Astrocyte (in vitro differentiated cells and primary cell): ENCODE results near the gene FBXO5. TPM values are rescaled to one million over a fixed set of nuclear protein-coding genes. Genes with fewer than 3 reads are reported as not detected.
A peak's percentile ranks its signal among the peaks of the same experiment; 100 is the strongest.

ENCODE experiments used
- DNase-seq: peaks from one replicate; pipeline ENCODE4 v3.0.0-alpha.2; 2010; ENCODE audit warnings: low read depth
- FAIRE-seq: peaks from 2 replicates; lab custom pipeline; 2011; peaks lifted over from hg19 to GRCh38; lab: Jason Lieb, UNC
- H2AFZ ChIP-seq: 2 replicates; pipeline ENCODE4 v1.6.0; 2012; ENCODE audit warnings: low read depth, low read length, inconsistent platforms
- H3K27ac ChIP-seq: 2 replicates; pipeline ENCODE4 v1.5.1; 2011; ENCODE audit warnings: low read depth, low read length, inconsistent platforms
- H3K27me3 ChIP-seq: 2 replicates; pipeline ENCODE4 v1.6.0; 2011; ENCODE audit warnings: low read length, inconsistent platforms; ENCODE audit not compliant: insufficient read depth
- H3K36me3 ChIP-seq: 2 replicates; pipeline ENCODE4 v1.5.1; 2011; ENCODE audit warnings: low read length, inconsistent platforms; ENCODE audit not compliant: insufficient read depth
- H3K4me1 ChIP-seq: 2 replicates; pipeline ENCODE4 v1.5.1; 2011; ENCODE audit warnings: low read length, inconsistent platforms; ENCODE audit not compliant: insufficient read depth
- H3K4me2 ChIP-seq: 2 replicates; pipeline ENCODE4 v1.6.0; 2012; ENCODE audit warnings: low read length, inconsistent platforms
- H3K4me3 ChIP-seq: 2 replicates; pipeline ENCODE4 v1.5.1; 2011; ENCODE audit warnings: low read depth, mild to moderate bottlenecking, low read length, inconsistent platforms; ENCODE audit not compliant: insufficient read depth
- H3K79me2 ChIP-seq: 2 replicates; pipeline ENCODE4 v1.6.0; 2012; ENCODE audit warnings: mild to moderate bottlenecking, low read length, inconsistent platforms; ENCODE audit not compliant: insufficient read depth
- H3K9ac ChIP-seq: 2 replicates; pipeline ENCODE4 v1.6.0; 2012; ENCODE audit warnings: mild to moderate bottlenecking, low read length, inconsistent platforms
- H3K9me3 ChIP-seq: 2 replicates; pipeline ENCODE4 v1.5.1; 2012; ENCODE audit warnings: low read depth, mild to moderate bottlenecking, low read length, inconsistent platforms; ENCODE audit not compliant: insufficient read depth
- H4K20me1 ChIP-seq: 2 replicates; pipeline ENCODE4 v1.6.0; 2012; ENCODE audit warnings: low read length, inconsistent platforms; ENCODE audit not compliant: insufficient read depth
- H3K27ac Mint-ChIP-seq: one replicate; pipeline ENCODE4 v1.8.0; 2021; ENCODE audit warnings: mild to moderate bottlenecking, mixed read lengths; ENCODE audit not compliant: unreplicated experiment
- H3K27me3 Mint-ChIP-seq: one replicate; pipeline ENCODE4 v1.8.0; 2021; ENCODE audit warnings: low read depth, mixed read lengths; ENCODE audit not compliant: unreplicated experiment
- H3K36me3 Mint-ChIP-seq: one replicate; pipeline ENCODE4 v1.8.0; 2021; ENCODE audit warnings: low read depth, mixed read lengths; ENCODE audit not compliant: unreplicated experiment
- H3K4me1 Mint-ChIP-seq: one replicate; pipeline ENCODE4 v1.8.0; 2021; ENCODE audit warnings: low read depth, mixed read lengths; ENCODE audit not compliant: unreplicated experiment
- H3K4me3 Mint-ChIP-seq: one replicate; pipeline ENCODE4 v1.8.0; 2021; ENCODE audit warnings: mild to moderate bottlenecking, moderate library complexity, mixed read lengths; ENCODE audit not compliant: unreplicated experiment
- H3K9me3 Mint-ChIP-seq: one replicate; pipeline ENCODE4 v1.8.0; 2021; ENCODE audit warnings: mild to moderate bottlenecking, mixed read lengths; ENCODE audit not compliant: unreplicated experiment
- CTCF ChIP-seq: IDR thresholded peaks from 2 replicates; pipeline ENCODE4 v1.5.1; 2011; ENCODE audit warnings: low read depth, mild to moderate bottlenecking, inconsistent platforms, low read length, moderate library complexity; ENCODE audit not compliant: insufficient read depth
- EZH2 ChIP-seq: IDR thresholded peaks from 2 replicates; pipeline ENCODE4 v1.6.1; 2012; ENCODE audit warnings: mild to moderate bottlenecking, low read length, inconsistent platforms; ENCODE audit not compliant: insufficient read depth
- total RNA-seq: library from RNA; stranded (reverse); gene quantifications from 2 replicates; pipeline ENCODE4 v1.2.1, GENCODE V29; 2021

Gene FBXO5
- total RNA-seq, 1 donor from 2014 or later = 7.5 TPM

GRCh38 chr6:152980656-152981055 is 2.2 kb downstream of the FBXO5 start:
- H3K27me3 Mint-ChIP-seq = no peaks in the 10 kb centered on the region
- Histone ChIP-seq H4K20me1 (peaks cover 39% of the 10 kb centered on the region), H2AFZ (no peak overlapping the region), H3K4me2 (peak overlapping the region; percentile 92), H3K9me3 (no peaks in the 10 kb centered on the region), H3K36me3 (no peaks in the 10 kb centered on the region), H3K9ac (peak overlapping the region; percentile 90), H3K4me1 (peaks cover 10% of the 10 kb centered on the region), H3K27ac (no peak overlapping the region), H3K79me2 (peaks cover 91% of the 10 kb centered on the region), H3K4me3 (peak overlapping the region; percentile 94), H3K27me3 (no peaks in the 10 kb centered on the region)
- H3K4me1 Mint-ChIP-seq = peaks cover 24% of the 10 kb centered on the region
- no peak for FAIRE-seq
- TF ChIP-seq EZH2 (no peak), CTCF (no peak)
- no peaks in the 10 kb centered on the region for H3K9me3 Mint-ChIP-seq
- H3K36me3 Mint-ChIP-seq = no peaks in the 10 kb centered on the region
- peak overlapping the region; percentile 12 for H3K27ac Mint-ChIP-seq
- peak overlapping the region; percentile 94 for H3K4me3 Mint-ChIP-seq
- no peak for DNase-seq

- H3K9me3 Mint-ChIP-seq = no peaks in the 10 kb centered on the region
- H3K4me1 ChIP-seq = no peaks in the 10 kb centered on the region
- peak overlapping the region; percentile 92 for H3K4me2 ChIP-seq
- TF ChIP-seq CTCF (no peak), EZH2 (no peak)
- no peak overlapping the region for H2AFZ ChIP-seq
- H3K4me3 ChIP-seq = no peak overlapping the region
- peaks cover 12% of the 10 kb centered on the region for H3K36me3 ChIP-seq
- no peak overlapping the region for H3K27ac ChIP-seq
- no peak overlapping the region for H3K9ac ChIP-seq
- H3K27me3 ChIP-seq = no peaks in the 10 kb centered on the region
- H3K4me1 Mint-ChIP-seq = peaks cover 24% of the 10 kb centered on the region
- no peak overlapping the region for H3K4me3 Mint-ChIP-seq
- H3K9me3 ChIP-seq = no peaks in the 10 kb centered on the region
- peaks cover 50% of the 10 kb centered on the region for H4K20me1 ChIP-seq
- peaks cover under 1% of the 10 kb centered on the region for H3K36me3 Mint-ChIP-seq
- H3K27ac Mint-ChIP-seq = no peak overlapping the region
- FAIRE-seq (peak; percentile 29), DNase-seq (no peak)
- H3K27me3 Mint-ChIP-seq = no peaks in the 10 kb centered on the region
- H3K79me2 ChIP-seq = peaks cover 91% of the 10 kb centered on the region
Measured at GRCh38 chr6:152979116-152979515, 3.7 kb downstream of the FBXO5 start.

GRCh38 chr6:152978058-152978457 is 4.8 kb downstream of the FBXO5 start:
- FAIRE-seq (no peak), DNase-seq (no peak)
- H4K20me1 ChIP-seq = peaks cover 59% of the 10 kb centered on the region
- peaks cover 4% of the 10 kb centered on the region for H3K36me3 Mint-ChIP-seq
- TF ChIP-seq CTCF (no peak), EZH2 (no peak)
- H3K36me3 ChIP-seq = peaks cover 13% of the 10 kb centered on the region
- peak overlapping the region; percentile 26 for H3K4me2 ChIP-seq
- H3K27ac Mint-ChIP-seq = peak overlapping the region; percentile 58
- H3K79me2 ChIP-seq = peaks cover 98% of the 10 kb centered on the region
- peaks cover 24% of the 10 kb centered on the region for H3K4me1 Mint-ChIP-seq
- H3K27me3 Mint-ChIP-seq = no peaks in the 10 kb centered on the region
- H3K4me1 ChIP-seq = no peaks in the 10 kb centered on the region
- H3K9me3 Mint-ChIP-seq = no peaks in the 10 kb centered on the region
- no peak overlapping the region for H3K4me3 ChIP-seq
- no peak overlapping the region for H3K9ac ChIP-seq
- no peak overlapping the region for H3K4me3 Mint-ChIP-seq
- H3K9me3 ChIP-seq = no peaks in the 10 kb centered on the region
- H2AFZ ChIP-seq = no peak overlapping the region
- no peak overlapping the region for H3K27ac ChIP-seq
- no peaks in the 10 kb centered on the region for H3K27me3 ChIP-seq
